ENCODE data around the gene IL34.
"Not testable (repeated sequence)": the region's sequence is repeated elsewhere in the genome, so short reads cannot be mapped to it uniquely, and the experiment has no call there.

IL34 gene

GRCh38 chr16:70632273-70632672, 14.1 kb upstream of the IL34 start:
- DNase-seq, result no peak

- DNase-seq, result not testable (repeated sequence)
These were observed 12.7 kb upstream of the IL34 start for GRCh38 chr16:70633617-70634016.

GRCh38 chr16:70634861-70635260, 11.5 kb upstream of the IL34 start:
- no peak for DNase-seq

- DNase-seq, result no peak
These were observed 10.9 kb upstream of the IL34 start for GRCh38 chr16:70635336-70636016.

- DNase-seq, result no peak
These were observed 7.3 kb upstream of the IL34 start for GRCh38 chr16:70638814-70639792.

GRCh38 chr16:70642633-70643032, 3.7 kb upstream of the IL34 start:
- no peak for DNase-seq

- not testable (repeated sequence) for DNase-seq
These were observed 3.1 kb upstream of the IL34 start for GRCh38 chr16:70643264-70643663.

GRCh38 chr16:70644763-70645597, 1.4 kb upstream of the IL34 start:
- no peak for DNase-seq

GRCh38 chr16:70647441-70648359, 1.3 kb downstream of the IL34 start:
- DNase-seq, result no peak

GRCh38 chr16:70648606-70649005, 2.2 kb downstream of the IL34 start:
- DNase-seq, result no peak

- no peak for DNase-seq
These were observed 2.9 kb downstream of the IL34 start for GRCh38 chr16:70649300-70649699.

GRCh38 chr16:70650216-70650615, 3.9 kb downstream of the IL34 start:
- DNase-seq, result no peak

GRCh38 chr16:70651524-70651923, 5.2 kb downstream of the IL34 start:
- DNase-seq, result no peak

GRCh38 chr16:70652322-70652721, 6.0 kb downstream of the IL34 start:
- DNase-seq, result no peak

GRCh38 chr16:70653406-70653805, 7.0 kb downstream of the IL34 start:
- no peak for DNase-seq

- DNase-seq, result no peak
These were observed 7.7 kb downstream of the IL34 start for GRCh38 chr16:70653809-70654771.

GRCh38 chr16:70656065-70656711, 9.8 kb downstream of the IL34 start:
- DNase-seq, result no peak

GRCh38 chr16:70656712-70657263, 10.4 kb downstream of the IL34 start:
- DNase-seq, result no peak

- no peak for DNase-seq
These were observed 11.6 kb downstream of the IL34 start for GRCh38 chr16:70657956-70658355.

- DNase-seq, result no peak
These were observed 12.6 kb downstream of the IL34 start for GRCh38 chr16:70658921-70659320.

All from activated gamma-delta T cell (primary cell).